GM12878 (cell line): ENCODE measurements around the gene UBR2. TPM values are rescaled to one million over a fixed set of nuclear protein-coding genes. Genes with fewer than 3 reads are reported as not detected.

Experiments used
- ATAC-seq: fragments of 200-7000 bp; cut with Tn5 transposase; 3 replicates; pipeline ENCODE4 v1.9.1; 2020; ENCODE audit warnings: mild to moderate bottlenecking, moderate library complexity
- BruUV-seq: library from RNA; stranded (reverse); fragments of 400-500 nt; replicated peaks from 2 replicates; lab custom pipeline; 2021; lab: Mats Ljungman, UMichigan
- CTCF ChIA-PET: fragments of 300-600 bp; sonication (Branson Sonifier 250); formaldehyde crosslinking; extraction: SDS; loops from one replicate; lab custom pipeline; 2021; ENCODE audit warnings: inconsistent platforms; lab: Yijun Ruan, JAX
- POLR2A ChIA-PET: fragments of 350-600 bp; formaldehyde crosslinking; extraction: SDS; loops from one replicate; lab custom pipeline; 2021; ENCODE audit warnings: inconsistent platforms; lab: Charles Lee
- RAD21 ChIA-PET: fragments of 300-600 bp; sonication (Branson Sonifier 250); formaldehyde crosslinking; loops from one replicate; lab custom pipeline; 2023; ENCODE audit warnings: antibody characterized with exemption; ENCODE audit not compliant: unreplicated experiment; lab: Charles Lee
- SMC1A ChIA-PET: fragments of 300-600 bp; sonication (Branson Sonifier 250); formaldehyde crosslinking; loops from one replicate; lab custom pipeline; 2023; ENCODE audit not compliant: unreplicated experiment, uncharacterized antibody; lab: Charles Lee
- DNase-seq: peaks from one replicate; pipeline ENCODE4 v3.0.0-alpha.2; 2011; ENCODE audit warnings: low read depth, low spot score
- FAIRE-seq: peaks from 3 replicates; lab custom pipeline; 2011; peaks lifted over from hg19 to GRCh38; lab: Jason Lieb, UNC
- H2AFZ ChIP-seq: 2 replicates; pipeline ENCODE4 v1.6.0; 2011; ENCODE audit warnings: low read depth, low read length, control low read depth; ENCODE audit not compliant: control insufficient read depth
- H3K27ac ChIP-seq: 2 replicates; pipeline ENCODE4 v1.5.1; 2011; ENCODE audit warnings: control low read depth; ENCODE audit not compliant: control insufficient read depth, insufficient read depth
- H3K27me3 ChIP-seq, 2 experiments: replicated peaks in 1 of 2; 2 replicates each; pipeline versions ENCODE4 v1.6.0 to v1.6.1; 2011; ENCODE audit warnings: low read length in 1 of 2; ENCODE audit not compliant: control insufficient read depth in 2 of 2, insufficient read depth in 2 of 2
- H3K36me3 ChIP-seq, 2 experiments: 2 replicates each; pipeline ENCODE4 v1.5.1; 2011; ENCODE audit warnings: low read length in 1 of 2; ENCODE audit not compliant: control insufficient read depth in 2 of 2, insufficient read depth in 2 of 2
- H3K4me1 ChIP-seq: 2 replicates; pipeline ENCODE4 v1.6.1; 2011; ENCODE audit warnings: mild to moderate bottlenecking, low read length, moderate library complexity, mixed read lengths; ENCODE audit not compliant: control insufficient read depth, insufficient read depth
- H3K4me2 ChIP-seq: 2 replicates; pipeline ENCODE4 v1.6.0; 2011; ENCODE audit warnings: control low read depth; ENCODE audit not compliant: control insufficient read depth, insufficient read depth
- H3K4me3 ChIP-seq: fragments of 200-600 bp; sonication (generic); 2 replicates; pipeline ENCODE4 v1.5.1; 2016
- H3K79me2 ChIP-seq: 2 replicates; pipeline ENCODE4 v1.6.0; 2011; ENCODE audit warnings: low read length; ENCODE audit not compliant: control insufficient read depth, insufficient read depth
- H3K9ac ChIP-seq: 2 replicates; pipeline ENCODE4 v1.8.0; 2011; ENCODE audit warnings: low read length, control low read depth, mixed read lengths; ENCODE audit not compliant: control insufficient read depth, insufficient read depth
- H3K9me3 ChIP-seq: replicated peaks from 3 replicates; pipeline ENCODE4 v1.5.1; 2011; ENCODE audit warnings: mild to moderate bottlenecking, low read length; ENCODE audit not compliant: control insufficient read depth, insufficient read depth
- H4K20me1 ChIP-seq: 2 replicates; pipeline ENCODE4 v1.6.0; 2011; ENCODE audit not compliant: control insufficient read depth, insufficient read depth
- ATF2 ChIP-seq: IDR thresholded peaks from 2 replicates; pipeline ENCODE4 v1.6.1; 2012; ENCODE audit warnings: low read length, inconsistent platforms
- BCL11A ChIP-seq: IDR thresholded peaks from 2 replicates; pipeline ENCODE4 v1.6.1; 2011; ENCODE audit warnings: low read depth, low read length
- CBX5 ChIP-seq: sonication (generic); IDR thresholded peaks from 2 replicates; pipeline ENCODE4 v1.6.1; 2016; ENCODE audit warnings: low read depth, moderate library complexity, mild to moderate bottlenecking, inconsistent platforms
- EED ChIP-seq: sonication (generic); IDR thresholded peaks from 2 replicates; pipeline ENCODE4 v1.6.1; 2016; ENCODE audit warnings: antibody characterized with exemption, low read depth
- MEF2B ChIP-seq: fragments of 450-650 bp; IDR thresholded peaks from 2 replicates; pipeline ENCODE4 v1.6.1; 2018; ENCODE audit warnings: mild to moderate bottlenecking, moderate library complexity; ENCODE audit not compliant: partially characterized antibody, poor library complexity, severe bottlenecking
- NFXL1 ChIP-seq: fragments of 450-650 bp; IDR thresholded peaks from 2 replicates; pipeline ENCODE4 v1.6.1; 2017; ENCODE audit warnings: antibody characterized with exemption, mild to moderate bottlenecking, borderline replicate concordance
- NFYA ChIP-seq: IDR thresholded peaks from 2 replicates; pipeline ENCODE4 v1.6.1; 2011; ENCODE audit warnings: low read depth, mild to moderate bottlenecking, low read length, improper control_type of control experiment, borderline replicate concordance
- RAD21 ChIP-seq: IDR thresholded peaks from 2 replicates; pipeline ENCODE4 v1.6.1; 2011; ENCODE audit warnings: mild to moderate bottlenecking, low read depth, low read length, moderate library complexity; ENCODE audit not compliant: insufficient read depth
- RELA ChIP-seq: fragments of 450-650 bp; IDR thresholded peaks from 2 replicates; pipeline ENCODE4 v1.8.0; 2014; ENCODE audit warnings: borderline replicate concordance; ENCODE audit not compliant: partially characterized antibody
- YBX1 ChIP-seq: fragments of 450-650 bp; IDR thresholded peaks from 2 replicates; pipeline ENCODE4 v1.6.1; 2016; ENCODE audit warnings: antibody characterized with exemption
- WGBS: methylation state at CpG from one replicate; pipeline ENCODE4 v1.1.6; 2016; ENCODE audit warnings: low lambda C conversion rate; ENCODE audit not compliant: insufficient replicate concordance, insufficient coverage; ENCODE audit errors: missing lambda C conversion rate; 5-methylcytosine and 5-hydroxymethylcytosine counted together
- in situ Hi-C: fragments of 300-500 bp; cut with MboI; formaldehyde crosslinking; loops from 9 replicates; pipeline ENCODE4 v1.14.3; 2018; ENCODE audit warnings: mixed read lengths
- intact Hi-C: fragments of 100-400 bp; cut with micrococcal nuclease; formaldehyde crosslinking; loops from one replicate; pipeline ENCODE4 v1.14.2; 2022; ENCODE audit not compliant: unreplicated experiment
- polyA plus RNA-seq, 11 experiments: library from polyadenylated mRNA; depleted of rRNA in 4 of 11; unstranded in 6 of 11; stranded (reverse) in 5 of 11; fragments of >200 nt; fragmentation: Nextera tagmentation in 4 of 11; fragmentation: Illumina TruSeq in 1 of 11; extraction: Ambion mirVana in 4 of 11; extraction: Trizol in 1 of 11; gene quantifications; 1 replicate in 1 of 11; 2 replicates in 10 of 11; pipeline versions ENCODE4 v1.2.1 to v1.2.3, GENCODE V29; 2011 to 2016; ENCODE audit warnings: inconsistent platforms in 2 of 11, missing spikeins in 2 of 11, low read depth in 1 of 11
- total RNA-seq, 4 experiments: library from RNA; depleted of rRNA in 3 of 4; stranded (reverse); fragments of >200 nt in 3 of 4; fragmentation: Illumina TruSeq in 1 of 4; extraction: Trizol in 1 of 4; gene quantifications; 2 replicates each; pipeline versions ENCODE4 v1.2.1 to v1.2.3, GENCODE V29; 2013 to 2021
- TF ChIP-seq, protein P1 (sequence below), 3 experiments: IDR thresholded peaks in 2 of 3; conservative IDR thresholded peaks in 1 of 3; 2 replicates each; pipeline ENCODE4 v1.5.1; 2011; ENCODE audit warnings: low read depth in 3 of 3, low read length in 3 of 3, mild to moderate bottlenecking in 3 of 3, control low read depth in 2 of 3, moderate library complexity in 2 of 3, inconsistent platforms in 1 of 3, mixed read lengths in 1 of 3; ENCODE audit not compliant: control insufficient read depth in 2 of 3, insufficient read depth in 1 of 3; ENCODE audit errors: extremely low read depth in 1 of 3

Gene UBR2
- total and polyA plus RNA-seq, 10 of the 15 experiments (the other 5 are each of a cell fraction or from before 2014, with no cell fraction given): 2.3 to 18.4 (median 9.6) TPM

- ChIA-PET RAD21 (interaction anchor here (1.5 to 6.3 kb wide), 6 partner anchors 10 to 147 kb away, joined by 3 to 55 read pairs (median 12); no protein-coding TSS in a partner anchor), SMC1A (interaction anchor here (0.6 to 5.7 kb wide), 12 partner anchors 9 to 986 kb away, joined by 3 to 54 read pairs (median 4); no protein-coding TSS in a partner anchor)
- WGBS: 76% methylated on average over 2 of the region's 2 CpGs
- peaks cover 3% of the 10 kb centered on the region; the same call in 2 of the 3 replicates for H3K9me3 ChIP-seq
- no peak for ATAC-seq
- DNase-seq: no peak
- H3K27ac ChIP-seq: no peak overlapping the region
- in situ Hi-C loops: no loop called here
- intact Hi-C loops: no loop called here
- H3K27me3 ChIP-seq: no peaks in the 10 kb centered on the region
- H3K4me2 ChIP-seq: no peak overlapping the region
- TF ChIP-seq CBX5 (no peak), YBX1 (no peak)
- TF ChIP-seq, all 136 proteins: peak for 0
- H3K4me1 ChIP-seq: peaks cover 15% of the 10 kb centered on the region
- BruUV-seq: no TSS peak
- POLR2A ChIA-PET: interaction anchor here (0.8 to 4.7 kb wide), 3 partner anchors 12 to 50 kb away, joined by 3 to 32 read pairs (median 20); no protein-coding TSS in a partner anchor
- H3K9ac ChIP-seq: no peak overlapping the region
- FAIRE-seq: no peak
- no peaks in the 10 kb centered on the region for H3K79me2 ChIP-seq
- no peaks in the 10 kb centered on the region for H3K36me3 ChIP-seq
- no peaks in the 10 kb centered on the region for H4K20me1 ChIP-seq
- CTCF ChIA-PET: interaction anchor here (5.0 to 6.8 kb wide), 3 partner anchors 9 to 25 kb away, joined by 23 to 61 read pairs (median 49); no protein-coding TSS in a partner anchor
- H3K4me3 ChIP-seq: no peak overlapping the region
- H2AFZ ChIP-seq: peak overlapping the region; percentile 53
Observed at GRCh38 chr6:42522036-42522435, 41.8 kb upstream of the UBR2 start.

- CTCF ChIA-PET: interaction anchor here (5.0 to 6.8 kb wide), 3 partner anchors 8 to 24 kb away, joined by 23 to 61 read pairs (median 49); no protein-coding TSS in a partner anchor
- WGBS: 79% methylated on average over 8 of the region's 8 CpGs
- intact Hi-C loops: no loop called here
- no peak for TF ChIP-seq RAD21
- no peak for TF ChIP-seq NFYA
- no peak for TF ChIP-seq EED
- no peak for TF ChIP-seq NFXL1
- TF ChIP-seq BCL11A: no peak
- TF ChIP-seq, protein P1, sequence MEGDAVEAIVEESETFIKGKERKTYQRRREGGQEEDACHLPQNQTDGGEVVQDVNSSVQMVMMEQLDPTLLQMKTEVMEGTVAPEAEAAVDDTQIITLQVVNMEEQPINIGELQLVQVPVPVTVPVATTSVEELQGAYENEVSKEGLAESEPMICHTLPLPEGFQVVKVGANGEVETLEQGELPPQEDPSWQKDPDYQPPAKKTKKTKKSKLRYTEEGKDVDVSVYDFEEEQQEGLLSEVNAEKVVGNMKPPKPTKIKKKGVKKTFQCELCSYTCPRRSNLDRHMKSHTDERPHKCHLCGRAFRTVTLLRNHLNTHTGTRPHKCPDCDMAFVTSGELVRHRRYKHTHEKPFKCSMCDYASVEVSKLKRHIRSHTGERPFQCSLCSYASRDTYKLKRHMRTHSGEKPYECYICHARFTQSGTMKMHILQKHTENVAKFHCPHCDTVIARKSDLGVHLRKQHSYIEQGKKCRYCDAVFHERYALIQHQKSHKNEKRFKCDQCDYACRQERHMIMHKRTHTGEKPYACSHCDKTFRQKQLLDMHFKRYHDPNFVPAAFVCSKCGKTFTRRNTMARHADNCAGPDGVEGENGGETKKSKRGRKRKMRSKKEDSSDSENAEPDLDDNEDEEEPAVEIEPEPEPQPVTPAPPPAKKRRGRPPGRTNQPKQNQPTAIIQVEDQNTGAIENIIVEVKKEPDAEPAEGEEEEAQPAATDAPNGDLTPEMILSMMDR (IDR thresholded peaks at IDR 0.05 in 2 of 3, conservative IDR thresholded peaks at IDR 0.05 in 1 of 3; ENCODE audit: control insufficient read depth in 2 of 3, extremely low read depth in 1 of 3, insufficient read depth in 1 of 3, low read depth in 3 of 3, low read length in 3 of 3): no peak
- no peak for TF ChIP-seq MEF2B
- no peak for TF ChIP-seq RELA
- no peak for TF ChIP-seq ATF2
Observed at GRCh38 chr6:42522942-42523814, 40.7 kb upstream of the UBR2 start.

More at GRCh38 chr6:42522942-42523814, 40.7 kb upstream of the UBR2 start:
- SMC1A ChIA-PET: interaction anchor here (0.9 to 5.7 kb wide), 5 partner anchors 8 to 121 kb away, joined by 3 to 54 read pairs (median 44); no protein-coding TSS in a partner anchor
- Histone ChIP-seq H3K27ac (no peak overlapping the region), H3K9ac (no peak overlapping the region), H3K4me2 (no peak overlapping the region), H3K36me3 (no peaks in the 10 kb centered on the region), H3K79me2 (no peaks in the 10 kb centered on the region), H4K20me1 (no peaks in the 10 kb centered on the region), H3K4me1 (peaks cover 15% of the 10 kb centered on the region), H3K27me3 (no peaks in the 10 kb centered on the region), H2AFZ (no peak overlapping the region), H3K9me3 (peaks cover 3% of the 10 kb centered on the region; the same call in 2 of the 3 replicates), H3K4me3 (no peak overlapping the region)
- ATAC-seq (no peak), FAIRE-seq (no peak), DNase-seq (no peak)
- RAD21 ChIA-PET: interaction anchor here (2.8 to 6.3 kb wide), 2 partner anchors 18 to 24 kb away, joined by 18 to 55 read pairs; no protein-coding TSS in a partner anchor
- in situ Hi-C loops: no loop called here
- POLR2A ChIA-PET: interaction anchor here (0.6 to 0.9 kb wide), 2 partner anchors 18 to 331 kb away, joined by 5 to 6 read pairs; no protein-coding TSS in a partner anchor
- no TSS peak for BruUV-seq
